GM18907 (cell line): ENCODE measurements around the gene MARCO.

Experiments used
- ATAC-seq: cut with Tn5 transposase; IDR thresholded peaks from one replicate; pipeline ENCODE4 v1.9.1; 2021; ENCODE audit warnings: mild to moderate bottlenecking, moderate library complexity; ENCODE audit not compliant: unreplicated experiment

Gene MARCO

DNA sequence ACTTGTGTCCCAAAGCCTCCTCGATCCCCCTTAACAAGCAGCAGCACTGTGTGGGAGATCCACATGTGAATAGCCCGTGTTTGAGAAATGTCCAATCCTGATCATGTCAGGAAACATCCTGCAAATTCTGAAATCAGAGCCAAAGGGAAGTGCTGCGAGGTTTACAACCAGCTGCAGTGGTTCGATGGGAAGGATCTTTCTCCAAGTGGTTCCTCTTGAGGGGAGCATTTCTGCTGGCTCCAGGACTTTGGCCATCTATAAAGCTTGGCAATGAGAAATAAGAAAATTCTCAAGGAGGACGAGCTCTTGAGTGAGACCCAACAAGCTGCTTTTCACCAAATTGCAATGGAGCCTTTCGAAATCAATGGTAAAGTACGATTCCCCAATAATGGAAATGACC, at the start of gene MARCO:
TSS of gene MARCO (plus strand) at position 164 of the 400 bp plus-strand sequence. CDS start at position 271, 107 bp downstream.
- no peak for ATAC-seq

DNA sequence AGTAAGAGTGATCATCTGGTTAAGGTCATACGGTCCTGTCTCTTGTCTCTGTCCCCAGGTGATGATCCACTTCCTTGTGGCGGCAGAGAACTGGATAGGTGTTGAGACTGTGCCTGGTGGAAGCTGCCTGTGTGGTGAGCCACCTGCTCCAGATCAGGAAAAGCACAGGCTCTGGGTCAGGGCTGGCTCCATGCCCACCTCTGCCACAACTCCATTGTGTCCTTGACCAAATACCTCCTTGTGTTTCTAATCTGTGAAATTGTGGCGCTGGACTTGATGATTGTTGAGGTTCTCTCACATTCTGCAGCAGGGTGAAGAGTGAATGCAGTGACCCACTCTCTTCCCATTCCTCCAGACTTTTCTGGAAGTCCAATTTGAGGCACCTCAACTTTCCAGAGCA, 48.9 kb upstream of the MARCO start:
- ATAC-seq = no peak

- ATAC-seq = no peak
Observed at GRCh38 chr2:118902266-118903028, 39.5 kb upstream of the MARCO start.

DNA sequence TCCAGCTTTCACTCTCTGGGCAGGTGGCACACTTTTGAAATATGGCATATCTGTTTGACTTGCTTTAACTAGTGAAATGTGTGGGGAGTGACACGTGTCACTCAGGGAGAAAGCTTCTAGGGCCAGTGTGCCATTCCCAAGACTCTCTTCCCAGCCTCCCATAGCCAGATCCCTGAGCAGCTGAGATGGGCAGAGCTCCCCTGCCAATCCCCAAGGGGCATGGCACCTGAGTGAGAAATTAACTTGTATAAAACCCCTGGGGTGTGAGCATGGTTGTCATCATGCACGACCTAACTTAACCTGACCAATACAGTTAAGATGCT, 39.0 kb upstream of the MARCO start:
- ATAC-seq = no peak

GRCh38 chr2:118903551-118904479, 38.2 kb upstream of the MARCO start:
- no peak for ATAC-seq

DNA sequence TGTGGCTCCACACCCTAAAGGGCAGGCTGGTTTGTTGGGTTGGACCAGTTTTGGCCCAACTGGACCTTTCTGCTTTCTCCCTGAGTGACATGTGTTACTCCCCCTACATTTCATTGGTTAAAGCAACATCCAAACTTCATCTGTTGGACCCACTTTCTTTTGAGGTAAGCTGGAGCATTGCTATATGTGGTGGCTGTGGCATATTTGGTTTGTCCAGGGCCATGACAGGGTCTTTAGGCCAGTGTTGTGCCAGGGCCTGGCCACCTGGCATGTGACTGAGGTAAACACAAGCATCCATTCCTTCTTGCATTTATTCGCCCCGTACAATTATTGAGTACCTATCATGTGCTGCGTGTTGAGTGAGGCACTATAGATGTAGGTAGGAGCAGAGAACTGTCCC, 36.8 kb upstream of the MARCO start:
- no peak for ATAC-seq

- ATAC-seq = no peak
Observed at GRCh38 chr2:118906186-118906585, 35.8 kb upstream of the MARCO start.

- ATAC-seq = no peak
Observed at GRCh38 chr2:118907759-118908158, 34.2 kb upstream of the MARCO start.

GRCh38 chr2:118909191-118909590, 32.8 kb upstream of the MARCO start:
- no peak for ATAC-seq

GRCh38 chr2:118911166-118911856, 30.7 kb upstream of the MARCO start:
- no peak for ATAC-seq

- ATAC-seq = no peak
Observed at GRCh38 chr2:118911936-118912335, 30.1 kb upstream of the MARCO start.

- ATAC-seq = no peak
Observed at GRCh38 chr2:118913131-118913802, 28.7 kb upstream of the MARCO start.

DNA sequence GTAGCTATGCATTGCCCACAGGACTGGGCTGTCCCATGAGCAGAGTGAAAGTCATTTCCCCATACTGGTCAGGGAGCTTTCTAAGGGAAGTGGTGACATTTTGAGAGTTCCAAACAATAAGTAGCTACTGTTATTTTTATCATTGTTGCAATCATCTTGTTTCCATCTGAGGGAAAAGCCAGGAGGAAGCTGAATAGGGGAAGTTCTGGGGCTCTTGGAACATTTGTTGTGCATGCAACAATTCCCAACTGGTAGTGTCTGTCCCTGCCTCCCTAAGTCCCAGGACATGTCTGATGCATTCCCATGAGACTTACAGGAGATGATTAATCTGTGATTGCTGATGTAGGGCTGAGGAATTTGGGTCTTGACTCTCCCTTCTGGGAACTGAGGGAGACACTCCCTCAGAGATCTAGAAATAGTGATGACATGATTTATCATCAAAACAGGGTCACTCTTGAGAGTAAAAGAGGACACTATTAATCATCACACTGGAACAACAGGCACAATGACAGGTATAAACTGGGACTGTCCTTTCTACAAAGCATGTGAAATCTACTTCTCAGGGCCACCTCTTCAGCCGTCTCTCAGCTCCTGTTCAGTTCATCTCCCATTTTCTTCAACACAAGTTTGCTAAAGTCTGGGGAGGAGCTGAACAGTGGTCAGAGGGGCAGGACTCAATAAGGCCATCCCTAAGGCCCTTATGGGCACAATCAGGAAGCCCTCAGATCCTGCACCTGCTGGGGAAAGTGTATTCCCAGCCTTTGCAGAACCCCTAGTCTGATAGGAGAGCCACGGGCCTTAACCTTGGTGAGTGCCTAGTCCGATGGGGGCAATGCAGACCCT, 28.0 kb upstream of the MARCO start:
- no peak for ATAC-seq

DNA sequence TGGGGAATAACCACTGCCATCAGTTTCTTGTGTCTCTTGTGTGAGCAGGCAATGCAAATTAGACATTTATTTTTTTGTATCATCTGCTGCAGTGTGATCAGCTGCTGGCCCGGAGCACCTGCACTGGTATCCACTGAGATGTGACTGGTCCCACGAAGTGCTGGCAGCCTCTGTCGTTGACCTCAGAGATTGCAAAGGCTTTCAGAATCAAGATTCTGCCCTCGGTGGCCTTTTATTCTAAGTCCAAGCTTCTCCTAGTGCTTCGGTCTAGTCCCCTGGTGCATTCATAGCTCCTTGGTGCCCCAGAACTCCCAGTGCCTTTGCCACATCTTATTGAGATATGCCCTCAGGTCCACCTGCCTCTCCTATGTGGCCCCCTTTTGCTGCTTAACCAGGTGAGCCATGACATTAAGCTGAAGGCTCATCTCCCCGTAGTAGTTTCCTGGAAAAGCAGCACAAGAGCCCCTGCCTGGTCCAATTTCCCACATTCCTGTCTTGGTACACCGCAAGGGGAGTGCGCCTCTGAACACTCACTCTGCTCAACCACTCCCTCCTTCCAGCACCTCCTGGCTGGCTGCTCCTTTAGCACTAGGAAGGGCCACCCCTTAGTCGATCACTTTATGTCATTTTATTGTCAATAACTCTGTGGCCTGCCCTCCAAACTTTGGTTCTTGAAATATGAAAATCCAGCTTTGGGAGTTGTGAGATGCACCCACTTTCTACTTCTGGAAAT, 27.1 kb upstream of the MARCO start:
- no peak for ATAC-seq

DNA sequence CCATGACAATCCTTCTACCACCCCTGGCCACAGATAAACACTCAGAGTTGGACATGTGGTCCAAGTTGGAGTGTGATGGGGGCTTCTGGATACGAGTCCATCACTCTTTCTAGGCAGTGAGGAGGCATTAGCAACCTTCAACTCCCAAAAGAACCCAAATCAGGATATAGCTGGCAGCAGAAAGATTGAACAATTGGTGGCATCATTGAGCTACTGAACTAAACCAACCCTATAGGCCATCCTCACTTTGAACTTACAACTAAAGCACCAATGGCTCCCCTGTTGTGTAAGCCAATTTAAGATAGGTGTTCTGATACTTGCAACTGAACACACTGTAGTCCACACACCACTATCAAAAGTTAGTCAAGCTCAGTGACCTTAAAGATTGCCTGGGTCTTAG, 24.0 kb upstream of the MARCO start:
- no peak for ATAC-seq

- ATAC-seq = no peak
Observed at GRCh38 chr2:118921646-118922045, 20.3 kb upstream of the MARCO start.

DNA sequence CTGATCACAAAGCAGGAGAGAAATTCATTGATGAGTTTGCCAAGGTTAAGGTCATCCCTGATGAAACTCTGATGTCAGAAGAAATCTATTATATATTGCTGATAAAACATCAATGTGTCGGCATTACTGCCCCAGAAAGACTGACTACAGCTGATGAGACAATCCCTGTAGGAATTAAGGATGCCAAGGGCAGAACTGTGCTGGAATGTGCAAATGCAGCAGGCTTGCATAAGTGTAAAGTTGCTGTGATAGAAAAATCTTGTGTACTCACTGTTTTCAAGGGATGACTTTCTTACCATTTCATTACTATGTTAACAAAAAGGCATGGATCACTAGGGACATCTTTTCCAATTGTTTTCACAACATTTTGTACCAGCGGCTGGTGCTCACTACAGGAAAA, 19.7 kb upstream of the MARCO start:
- ATAC-seq = no peak

GRCh38 chr2:118923371-118923770, 18.6 kb upstream of the MARCO start:
- no peak for ATAC-seq

DNA sequence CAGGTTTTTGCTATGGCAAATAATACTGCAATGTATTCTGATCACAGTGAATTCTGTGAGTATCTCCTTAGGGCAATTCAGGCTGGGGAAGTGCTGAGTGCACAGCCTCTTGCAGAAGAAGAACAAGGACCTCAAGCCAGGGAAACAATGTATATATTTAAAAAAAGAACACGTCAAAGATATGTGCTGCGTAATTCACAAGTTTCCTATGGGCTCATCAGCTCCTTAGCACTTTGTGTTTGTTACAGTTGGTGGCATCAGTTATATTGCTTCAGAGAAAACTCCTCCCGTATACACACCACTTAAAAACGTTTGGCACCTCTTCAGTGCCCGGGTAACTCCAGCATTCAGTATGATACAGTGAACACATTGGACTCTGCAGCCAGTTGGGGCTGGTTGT, 16.5 kb upstream of the MARCO start:
- no peak for ATAC-seq
